ENCODE results near the gene ABCD1.

ABCD1 gene

DNA sequence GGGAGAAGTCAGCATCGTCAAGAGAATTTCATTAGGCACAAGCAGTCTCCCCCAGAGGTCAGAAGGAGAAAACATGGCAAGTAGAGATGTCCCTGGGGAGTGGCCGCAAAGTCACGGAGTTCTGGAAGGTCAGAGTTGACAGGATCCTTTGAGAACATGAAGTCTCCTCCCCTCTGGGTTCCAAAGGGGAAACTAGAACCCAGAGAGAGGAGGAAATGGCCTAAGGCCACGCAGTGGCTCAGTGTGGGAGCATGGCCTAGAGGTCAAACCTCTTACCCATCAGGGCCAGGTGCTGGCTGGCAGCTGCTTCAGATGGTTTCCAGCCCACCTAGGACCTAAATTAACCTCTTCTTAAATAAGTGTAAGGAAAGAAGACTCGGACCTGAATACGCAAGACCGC is 68.6 kb downstream of the ABCD1 start:
- DNase-seq (ENCODE audit: low spot score): no peak
